ENCODE results near the gene TMEM62.
"Not testable (repeated sequence)": the region's sequence is repeated elsewhere in the genome, so short reads cannot be mapped to it uniquely, and the experiment has no call there.

Gene TMEM62

GRCh38 chr15:43153269-43153668, 19.9 kb downstream of the TMEM62 start:
- TF ChIP-seq CTCF (IDR thresholded peaks at IDR 0.05; ENCODE audit: low read depth, low read length), result no peak
- no peak overlapping the region for H3K4me3 ChIP-seq (ENCODE audit: low read depth, low read length)

GRCh38 chr15:43165801-43166325, 32.5 kb downstream of the TMEM62 start:
- TF ChIP-seq CTCF (IDR thresholded peaks at IDR 0.05; ENCODE audit: low read depth, low read length), result no peak
- H3K4me3 ChIP-seq (ENCODE audit: low read depth, low read length), result no peak overlapping the region

- H3K4me3 ChIP-seq (ENCODE audit: low read depth, low read length), result not testable (repeated sequence)
Measured at GRCh38 chr15:43167261-43167660, 33.9 kb downstream of the TMEM62 start.

- no peak for TF ChIP-seq CTCF (IDR thresholded peaks at IDR 0.05; ENCODE audit: low read depth, low read length)
Measured at GRCh38 chr15:43168192-43169107, 35.1 kb downstream of the TMEM62 start.

GRCh38 chr15:43169888-43170287, 36.5 kb downstream of the TMEM62 start:
- no peak for TF ChIP-seq CTCF (IDR thresholded peaks at IDR 0.05; ENCODE audit: low read depth, low read length)

More at GRCh38 chr15:43168192-43169107, 35.1 kb downstream of the TMEM62 start:
- H3K4me3 ChIP-seq (ENCODE audit: low read depth, low read length), result no peak overlapping the region

GRCh38 chr15:43175656-43176309, 42.4 kb downstream of the TMEM62 start:
- H3K4me3 ChIP-seq (ENCODE audit: low read depth, low read length), result not testable (repeated sequence)

More at GRCh38 chr15:43169888-43170287, 36.5 kb downstream of the TMEM62 start:
- no peak overlapping the region for H3K4me3 ChIP-seq (ENCODE audit: low read depth, low read length)

GRCh38 chr15:43177147-43177546, 43.8 kb downstream of the TMEM62 start:
- H3K4me3 ChIP-seq (ENCODE audit: low read depth, low read length), result not testable (repeated sequence)

- TF ChIP-seq CTCF (IDR thresholded peaks at IDR 0.05; ENCODE audit: low read depth, low read length), result no peak
- no peak overlapping the region for H3K4me3 ChIP-seq (ENCODE audit: low read depth, low read length)
Measured at GRCh38 chr15:43183270-43183669, 49.9 kb downstream of the TMEM62 start.
